Parathyroid adenoma (tissue), 2 donors: ENCODE results near the gene EVX2.

Experiments used
- H2AFZ ChIP-seq: fragments of 300-600 bp; sonication (generic); one replicate; pipeline ENCODE4 v1.7.0; 2017; ENCODE audit warnings: antibody characterized with exemption, mild to moderate bottlenecking
- H3K27ac ChIP-seq: fragments of 300-600 bp; sonication (generic); one replicate; pipeline ENCODE4 v1.7.0; 2017
- H3K27me3 ChIP-seq: fragments of 300-600 bp; sonication (generic); one replicate; pipeline ENCODE4 v1.7.0; 2017; ENCODE audit warnings: low read length; ENCODE audit not compliant: control insufficient read depth, insufficient read depth
- H3K36me3 ChIP-seq: fragments of 300-600 bp; sonication (generic); one replicate; pipeline ENCODE4 v1.7.0; 2017; ENCODE audit warnings: low read length; ENCODE audit not compliant: control insufficient read depth, insufficient read depth
- H3K4me1 ChIP-seq: fragments of 300-600 bp; sonication (generic); one replicate; pipeline ENCODE4 v1.7.0; 2017; ENCODE audit warnings: control low read depth
- H3K4me2 ChIP-seq: fragments of 300-600 bp; sonication (generic); one replicate; pipeline ENCODE4 v1.7.0; 2017; ENCODE audit warnings: low read length
- H3K4me3 ChIP-seq: fragments of 300-600 bp; sonication (generic); one replicate; pipeline ENCODE4 v1.7.0; 2017; ENCODE audit warnings: low read depth, low read length
- H3K79me2 ChIP-seq: fragments of 300-600 bp; sonication (generic); one replicate; pipeline ENCODE4 v1.7.0; 2017; ENCODE audit warnings: control low read depth
- H3K9ac ChIP-seq: fragments of 300-600 bp; sonication (generic); one replicate; pipeline ENCODE4 v1.7.0; 2017; ENCODE audit warnings: mild to moderate bottlenecking
- H3K9me3 ChIP-seq: fragments of 300-600 bp; sonication (generic); one replicate; pipeline ENCODE4 v1.7.0; 2017; ENCODE audit warnings: low read length; ENCODE audit not compliant: control insufficient read depth
- TF ChIP-seq, protein P1 (sequence below): fragments of 300-600 bp; sonication (generic); IDR thresholded peaks from one replicate; pipeline ENCODE4 v1.7.0; 2017; ENCODE audit warnings: antibody characterized with exemption, mild to moderate bottlenecking
- donor health status: primary hyperparathyroidism.

Gene EVX2

DNA sequence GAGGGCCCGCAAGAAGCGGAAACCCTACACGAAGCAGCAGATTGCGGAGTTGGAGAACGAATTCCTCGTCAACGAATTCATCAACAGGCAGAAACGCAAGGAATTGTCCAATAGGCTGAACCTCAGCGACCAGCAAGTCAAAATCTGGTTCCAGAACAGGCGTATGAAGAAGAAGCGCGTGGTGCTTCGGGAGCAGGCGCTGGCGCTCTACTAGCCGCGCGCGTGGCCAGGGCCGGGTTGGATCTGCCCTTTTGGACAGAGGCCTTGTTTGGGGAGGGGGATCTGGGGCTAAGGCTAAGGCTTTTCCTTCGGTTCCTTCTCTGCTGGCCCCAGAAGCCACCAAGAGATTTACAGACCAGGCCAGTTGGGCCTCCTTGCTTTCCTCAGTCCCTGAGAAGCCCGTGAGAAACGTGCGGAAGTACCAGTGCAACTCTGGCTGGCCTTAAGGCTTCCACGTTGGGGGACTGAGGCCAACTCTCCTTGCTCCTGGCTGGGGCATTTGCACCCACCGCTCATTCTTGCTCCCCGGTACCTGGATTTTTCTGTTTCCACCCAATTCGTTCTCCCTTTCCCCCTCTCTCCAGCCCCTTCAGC lies 16.9 kb upstream of the EVX2 start:
- no peaks in the 10 kb centered on the region for H3K79me2 ChIP-seq
- TF ChIP-seq, protein P1, sequence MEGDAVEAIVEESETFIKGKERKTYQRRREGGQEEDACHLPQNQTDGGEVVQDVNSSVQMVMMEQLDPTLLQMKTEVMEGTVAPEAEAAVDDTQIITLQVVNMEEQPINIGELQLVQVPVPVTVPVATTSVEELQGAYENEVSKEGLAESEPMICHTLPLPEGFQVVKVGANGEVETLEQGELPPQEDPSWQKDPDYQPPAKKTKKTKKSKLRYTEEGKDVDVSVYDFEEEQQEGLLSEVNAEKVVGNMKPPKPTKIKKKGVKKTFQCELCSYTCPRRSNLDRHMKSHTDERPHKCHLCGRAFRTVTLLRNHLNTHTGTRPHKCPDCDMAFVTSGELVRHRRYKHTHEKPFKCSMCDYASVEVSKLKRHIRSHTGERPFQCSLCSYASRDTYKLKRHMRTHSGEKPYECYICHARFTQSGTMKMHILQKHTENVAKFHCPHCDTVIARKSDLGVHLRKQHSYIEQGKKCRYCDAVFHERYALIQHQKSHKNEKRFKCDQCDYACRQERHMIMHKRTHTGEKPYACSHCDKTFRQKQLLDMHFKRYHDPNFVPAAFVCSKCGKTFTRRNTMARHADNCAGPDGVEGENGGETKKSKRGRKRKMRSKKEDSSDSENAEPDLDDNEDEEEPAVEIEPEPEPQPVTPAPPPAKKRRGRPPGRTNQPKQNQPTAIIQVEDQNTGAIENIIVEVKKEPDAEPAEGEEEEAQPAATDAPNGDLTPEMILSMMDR: no peak

DNA sequence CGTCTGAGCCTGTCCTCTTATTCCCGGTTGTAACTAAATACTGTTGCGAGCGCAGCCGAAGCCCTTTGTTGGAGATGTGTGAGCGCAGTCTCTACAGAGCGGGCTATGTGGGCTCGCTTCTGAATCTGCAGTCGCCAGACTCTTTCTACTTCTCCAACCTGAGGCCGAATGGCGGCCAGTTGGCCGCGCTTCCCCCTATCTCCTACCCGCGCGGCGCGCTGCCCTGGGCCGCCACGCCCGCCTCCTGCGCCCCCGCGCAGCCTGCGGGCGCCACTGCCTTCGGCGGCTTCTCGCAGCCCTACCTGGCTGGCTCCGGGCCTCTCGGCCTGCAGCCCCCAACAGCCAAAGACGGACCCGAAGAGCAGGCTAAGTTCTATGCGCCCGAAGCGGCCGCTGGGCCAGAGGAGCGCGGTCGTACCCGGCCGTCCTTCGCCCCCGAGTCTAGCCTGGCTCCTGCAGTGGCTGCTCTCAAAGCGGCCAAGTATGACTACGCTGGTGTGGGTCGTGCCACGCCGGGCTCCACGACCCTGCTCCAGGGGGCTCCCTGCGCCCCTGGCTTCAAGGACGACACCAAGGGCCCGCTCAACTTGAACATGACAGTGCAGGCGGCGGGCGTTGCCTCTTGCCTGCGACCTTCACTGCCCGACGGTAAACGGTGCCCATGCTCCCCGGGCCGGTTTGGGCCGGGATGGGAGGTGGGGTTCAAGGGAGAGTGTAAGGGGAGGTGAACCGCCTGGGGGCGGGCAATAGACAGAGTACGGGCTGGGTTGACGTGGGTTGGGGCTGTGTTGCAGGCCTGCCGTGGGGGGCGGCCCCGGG lies 16.2 kb upstream of the EVX2 start, which contains the start of gene HOXD12:
Gene HOXD12, plus strand, starts transcription at position 68 of the 819 bp plus-strand sequence. Its CDS starts 7 bp downstream, at position 75.
- no peaks in the 10 kb centered on the region for H3K36me3 ChIP-seq
- no peaks in the 10 kb centered on the region for H3K9me3 ChIP-seq
- H3K79me2 ChIP-seq: no peaks in the 10 kb centered on the region
- no peak within 1 kb of the TSS for H3K9ac ChIP-seq
- H3K4me1 ChIP-seq: no peaks in the 10 kb centered on the region
- H3K27me3 ChIP-seq: peaks cover 31% of the 10 kb centered on the region
- H2AFZ ChIP-seq: no peak within 1 kb of the TSS
- TF ChIP-seq, protein P1: no peak
- H3K4me3 ChIP-seq: no peak within 1 kb of the TSS
- no peak within 1 kb of the TSS for H3K27ac ChIP-seq
- H3K4me2 ChIP-seq: no peak within 1 kb of the TSS

More for the DNA sequence above, 16.9 kb upstream of the EVX2 start:
- Histone ChIP-seq H3K27me3 (peaks cover 34% of the 10 kb centered on the region), H3K4me3 (no peak overlapping the region), H2AFZ (no peak overlapping the region), H3K27ac (no peak overlapping the region), H3K4me2 (no peak overlapping the region), H3K36me3 (no peaks in the 10 kb centered on the region), H3K4me1 (no peaks in the 10 kb centered on the region), H3K9me3 (no peaks in the 10 kb centered on the region), H3K9ac (no peak overlapping the region)

GRCh38 chr2:176099159-176099727 lies 15.5 kb upstream of the EVX2 start:
- H3K4me2 ChIP-seq: no peak overlapping the region
- no peak overlapping the region for H2AFZ ChIP-seq
- no peaks in the 10 kb centered on the region for H3K79me2 ChIP-seq
- H3K4me1 ChIP-seq: no peaks in the 10 kb centered on the region
- no peak overlapping the region for H3K9ac ChIP-seq
- no peak overlapping the region for H3K27ac ChIP-seq
- no peak overlapping the region for H3K4me3 ChIP-seq
- H3K36me3 ChIP-seq: no peaks in the 10 kb centered on the region
- H3K27me3 ChIP-seq: peaks cover 31% of the 10 kb centered on the region
- TF ChIP-seq, protein P1: no peak
- H3K9me3 ChIP-seq: no peaks in the 10 kb centered on the region

- H3K4me3 ChIP-seq: no peak overlapping the region
- H2AFZ ChIP-seq: no peak overlapping the region
- no peaks in the 10 kb centered on the region for H3K4me1 ChIP-seq
- H3K27me3 ChIP-seq: peaks cover 31% of the 10 kb centered on the region
- H3K9ac ChIP-seq: no peak overlapping the region
- H3K9me3 ChIP-seq: no peaks in the 10 kb centered on the region
- TF ChIP-seq, protein P1: no peak
- no peak overlapping the region for H3K27ac ChIP-seq
- H3K4me2 ChIP-seq: no peak overlapping the region
- H3K79me2 ChIP-seq: no peaks in the 10 kb centered on the region
- H3K36me3 ChIP-seq: no peaks in the 10 kb centered on the region
Measured at GRCh38 chr2:176098366-176099158, 14.8 kb upstream of the EVX2 start.
